Tibial nerve (tissue), 4 donors: ENCODE results near the gene DHX16.

Source experiments
- EP300 ChIP-seq, 2 donors: sonication (generic); formaldehyde crosslinking; IDR thresholded peaks; one replicate each; pipeline ENCODE4 v1.6.1; 2017; ENCODE audit warnings: antibody characterized with exemption in 2 of 2, mild to moderate bottlenecking in 1 of 2
- POLR2A ChIP-seq, 2 donors: fragments of 450-650 bp; IDR thresholded peaks; one replicate each; pipeline ENCODE4 v1.6.1; 2017; ENCODE audit warnings: antibody characterized with exemption in 2 of 2, mild to moderate bottlenecking in 2 of 2, moderate library complexity in 2 of 2
- TF ChIP-seq, protein P1 (sequence below), 5 experiments: fragments of 200-600 bp in 3 of 5; fragments of 450-650 bp in 2 of 5; sonication (generic) in 3 of 5; IDR thresholded peaks; one replicate each; pipeline ENCODE4 v1.5.1; 2016 to 2019; ENCODE audit warnings: antibody characterized with exemption in 5 of 5, mild to moderate bottlenecking in 3 of 5, moderate library complexity in 2 of 5

DNA sequence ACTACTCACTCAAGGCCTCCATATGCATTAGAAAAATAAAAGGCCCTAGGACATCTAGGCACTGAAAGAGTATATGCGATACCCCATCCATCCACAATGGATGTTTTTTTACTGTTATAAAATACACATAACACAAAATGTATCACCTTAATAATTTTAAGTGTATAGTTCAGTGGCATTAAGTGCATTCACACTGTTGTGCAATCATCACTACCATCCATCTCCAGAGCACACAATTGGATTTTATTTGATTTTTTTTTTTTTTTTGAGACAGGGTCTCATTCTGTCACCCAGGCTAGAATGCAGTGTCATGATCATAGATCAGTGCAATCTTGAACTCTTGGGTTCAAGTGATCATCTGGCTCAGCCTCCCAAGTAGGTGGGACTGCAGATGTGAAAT is 41.5 kb upstream of the DHX16 start:
- TF ChIP-seq EP300 (IDR thresholded peaks at IDR 0.05) (no peak), POLR2A (IDR thresholded peaks at IDR 0.05) (no peak)
- TF ChIP-seq, protein P1, sequence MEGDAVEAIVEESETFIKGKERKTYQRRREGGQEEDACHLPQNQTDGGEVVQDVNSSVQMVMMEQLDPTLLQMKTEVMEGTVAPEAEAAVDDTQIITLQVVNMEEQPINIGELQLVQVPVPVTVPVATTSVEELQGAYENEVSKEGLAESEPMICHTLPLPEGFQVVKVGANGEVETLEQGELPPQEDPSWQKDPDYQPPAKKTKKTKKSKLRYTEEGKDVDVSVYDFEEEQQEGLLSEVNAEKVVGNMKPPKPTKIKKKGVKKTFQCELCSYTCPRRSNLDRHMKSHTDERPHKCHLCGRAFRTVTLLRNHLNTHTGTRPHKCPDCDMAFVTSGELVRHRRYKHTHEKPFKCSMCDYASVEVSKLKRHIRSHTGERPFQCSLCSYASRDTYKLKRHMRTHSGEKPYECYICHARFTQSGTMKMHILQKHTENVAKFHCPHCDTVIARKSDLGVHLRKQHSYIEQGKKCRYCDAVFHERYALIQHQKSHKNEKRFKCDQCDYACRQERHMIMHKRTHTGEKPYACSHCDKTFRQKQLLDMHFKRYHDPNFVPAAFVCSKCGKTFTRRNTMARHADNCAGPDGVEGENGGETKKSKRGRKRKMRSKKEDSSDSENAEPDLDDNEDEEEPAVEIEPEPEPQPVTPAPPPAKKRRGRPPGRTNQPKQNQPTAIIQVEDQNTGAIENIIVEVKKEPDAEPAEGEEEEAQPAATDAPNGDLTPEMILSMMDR (IDR thresholded peaks at IDR 0.05), result no peak
